ENCODE measurements around the gene ARHGAP22.
A peak's percentile ranks its signal among the peaks of the same experiment; 100 is the strongest.

The ARHGAP22 gene

DNA sequence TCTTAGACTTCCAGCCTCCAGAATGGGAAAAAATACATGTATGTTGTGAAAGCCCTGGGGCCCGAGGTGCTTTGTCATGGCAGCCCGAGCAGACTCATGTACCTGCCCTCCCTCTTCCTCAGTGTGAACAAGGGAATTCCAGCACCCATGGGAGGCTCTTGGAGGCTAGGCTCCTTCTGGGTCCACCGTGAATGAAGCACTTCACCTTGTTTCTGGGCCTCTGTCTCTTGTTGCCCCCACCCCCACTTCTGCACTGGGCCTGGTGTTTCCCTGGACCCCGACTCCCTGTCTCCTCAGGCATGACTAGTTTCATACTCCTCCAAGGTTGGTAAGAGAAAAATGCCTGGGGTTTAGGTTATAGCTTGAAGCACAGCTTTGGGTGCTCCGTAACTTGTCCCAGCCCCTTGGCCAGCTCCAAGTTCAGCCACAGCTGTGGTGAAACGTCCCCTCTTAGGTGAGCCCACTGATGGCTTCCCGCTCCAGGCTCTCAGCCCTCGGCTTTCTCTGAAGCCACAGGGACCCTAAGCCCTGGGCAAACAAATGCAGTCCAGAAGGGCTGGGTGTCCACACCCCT lies 30.2 kb upstream of the ARHGAP22 start:
- no peaks in the 10 kb centered on the region for H3K27me3 ChIP-seq (ENCODE audit: insufficient read depth, poor library complexity, severe bottlenecking)
- no peak for DNase-seq (ENCODE audit: low read depth in 1 of 2, low spot score in 1 of 2)
- no peak overlapping the region for H3K27ac ChIP-seq (replicated peaks)
- no peak for TF ChIP-seq SPI1 (IDR thresholded peaks at IDR 0.05; ENCODE audit: borderline replicate concordance, low read depth)
- TF ChIP-seq GABPA (IDR thresholded peaks at IDR 0.05; ENCODE audit: low read depth), result no peak
- TF ChIP-seq, protein P1, sequence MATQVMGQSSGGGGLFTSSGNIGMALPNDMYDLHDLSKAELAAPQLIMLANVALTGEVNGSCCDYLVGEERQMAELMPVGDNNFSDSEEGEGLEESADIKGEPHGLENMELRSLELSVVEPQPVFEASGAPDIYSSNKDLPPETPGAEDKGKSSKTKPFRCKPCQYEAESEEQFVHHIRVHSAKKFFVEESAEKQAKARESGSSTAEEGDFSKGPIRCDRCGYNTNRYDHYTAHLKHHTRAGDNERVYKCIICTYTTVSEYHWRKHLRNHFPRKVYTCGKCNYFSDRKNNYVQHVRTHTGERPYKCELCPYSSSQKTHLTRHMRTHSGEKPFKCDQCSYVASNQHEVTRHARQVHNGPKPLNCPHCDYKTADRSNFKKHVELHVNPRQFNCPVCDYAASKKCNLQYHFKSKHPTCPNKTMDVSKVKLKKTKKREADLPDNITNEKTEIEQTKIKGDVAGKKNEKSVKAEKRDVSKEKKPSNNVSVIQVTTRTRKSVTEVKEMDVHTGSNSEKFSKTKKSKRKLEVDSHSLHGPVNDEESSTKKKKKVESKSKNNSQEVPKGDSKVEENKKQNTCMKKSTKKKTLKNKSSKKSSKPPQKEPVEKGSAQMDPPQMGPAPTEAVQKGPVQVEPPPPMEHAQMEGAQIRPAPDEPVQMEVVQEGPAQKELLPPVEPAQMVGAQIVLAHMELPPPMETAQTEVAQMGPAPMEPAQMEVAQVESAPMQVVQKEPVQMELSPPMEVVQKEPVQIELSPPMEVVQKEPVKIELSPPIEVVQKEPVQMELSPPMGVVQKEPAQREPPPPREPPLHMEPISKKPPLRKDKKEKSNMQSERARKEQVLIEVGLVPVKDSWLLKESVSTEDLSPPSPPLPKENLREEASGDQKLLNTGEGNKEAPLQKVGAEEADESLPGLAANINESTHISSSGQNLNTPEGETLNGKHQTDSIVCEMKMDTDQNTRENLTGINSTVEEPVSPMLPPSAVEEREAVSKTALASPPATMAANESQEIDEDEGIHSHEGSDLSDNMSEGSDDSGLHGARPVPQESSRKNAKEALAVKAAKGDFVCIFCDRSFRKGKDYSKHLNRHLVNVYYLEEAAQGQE (IDR thresholded peaks at IDR 0.05; ENCODE audit: insufficient replicate concordance, low read depth), result no peak
- TF ChIP-seq, protein P2, sequence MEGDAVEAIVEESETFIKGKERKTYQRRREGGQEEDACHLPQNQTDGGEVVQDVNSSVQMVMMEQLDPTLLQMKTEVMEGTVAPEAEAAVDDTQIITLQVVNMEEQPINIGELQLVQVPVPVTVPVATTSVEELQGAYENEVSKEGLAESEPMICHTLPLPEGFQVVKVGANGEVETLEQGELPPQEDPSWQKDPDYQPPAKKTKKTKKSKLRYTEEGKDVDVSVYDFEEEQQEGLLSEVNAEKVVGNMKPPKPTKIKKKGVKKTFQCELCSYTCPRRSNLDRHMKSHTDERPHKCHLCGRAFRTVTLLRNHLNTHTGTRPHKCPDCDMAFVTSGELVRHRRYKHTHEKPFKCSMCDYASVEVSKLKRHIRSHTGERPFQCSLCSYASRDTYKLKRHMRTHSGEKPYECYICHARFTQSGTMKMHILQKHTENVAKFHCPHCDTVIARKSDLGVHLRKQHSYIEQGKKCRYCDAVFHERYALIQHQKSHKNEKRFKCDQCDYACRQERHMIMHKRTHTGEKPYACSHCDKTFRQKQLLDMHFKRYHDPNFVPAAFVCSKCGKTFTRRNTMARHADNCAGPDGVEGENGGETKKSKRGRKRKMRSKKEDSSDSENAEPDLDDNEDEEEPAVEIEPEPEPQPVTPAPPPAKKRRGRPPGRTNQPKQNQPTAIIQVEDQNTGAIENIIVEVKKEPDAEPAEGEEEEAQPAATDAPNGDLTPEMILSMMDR (IDR thresholded peaks at IDR 0.05; ENCODE audit: insufficient read depth, low read length), result no peak
- TF ChIP-seq POLR2AphosphoS5 (IDR thresholded peaks at IDR 0.05; ENCODE audit: low read depth), result no peak
- H3K4me3 ChIP-seq (replicated peaks; ENCODE audit: insufficient read depth, low read length), result no peak overlapping the region

DNA sequence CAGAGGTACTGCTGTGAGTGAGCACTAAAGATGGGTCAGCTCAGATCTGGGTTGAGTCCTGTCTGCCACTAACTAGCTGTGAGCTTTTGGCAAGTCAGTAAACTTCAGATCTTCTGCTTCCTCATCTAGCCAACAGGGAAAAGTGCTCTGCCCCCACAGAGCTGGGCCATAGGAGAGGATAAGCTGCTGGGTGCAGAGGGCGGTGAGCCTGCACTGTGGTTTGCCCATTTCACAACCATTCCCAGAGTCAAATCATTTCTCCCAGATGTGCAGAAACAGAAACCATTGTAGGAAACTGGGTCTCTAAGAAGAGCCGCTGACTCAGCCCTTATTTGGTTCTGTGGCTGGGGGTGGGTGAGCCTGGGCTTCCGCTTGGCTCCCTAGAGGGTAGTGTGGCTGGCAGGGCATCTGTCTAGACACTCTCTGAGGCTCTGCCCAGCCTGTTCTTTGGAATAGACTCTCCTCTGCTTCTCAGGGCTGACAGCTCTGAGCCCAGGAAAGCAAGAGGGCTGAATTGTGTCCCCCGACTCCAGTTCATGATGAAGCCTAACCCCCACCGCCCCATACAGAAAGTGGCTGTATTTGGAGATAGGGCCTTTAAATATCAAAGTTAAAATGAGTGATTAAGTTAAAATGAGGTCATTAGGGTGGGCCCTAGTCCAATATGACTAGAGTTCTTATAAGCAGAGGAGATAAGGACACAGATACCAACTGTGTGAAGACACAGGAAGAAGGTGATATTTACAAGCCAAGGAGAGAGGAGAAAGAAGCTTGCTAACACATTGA lies 29.5 kb upstream of the ARHGAP22 start:
- Histone ChIP-seq H3K27me3 (ENCODE audit: insufficient read depth, poor library complexity, severe bottlenecking) (no peaks in the 10 kb centered on the region), H3K4me3 (replicated peaks; ENCODE audit: insufficient read depth, low read length) (no peak overlapping the region), H3K27ac (replicated peaks) (no peak overlapping the region)
- TF ChIP-seq POLR2AphosphoS5 (IDR thresholded peaks at IDR 0.05; ENCODE audit: low read depth) (peak; percentile 95), GABPA (IDR thresholded peaks at IDR 0.05; ENCODE audit: low read depth) (no peak; the same call in 1 of the 2 replicates), SPI1 (IDR thresholded peaks at IDR 0.05; ENCODE audit: borderline replicate concordance, low read depth) (peak; percentile 7; the same call in 1 of the 2 replicates)
- TF ChIP-seq, protein P2 (IDR thresholded peaks at IDR 0.05; ENCODE audit: insufficient read depth, low read length), result no peak
- TF ChIP-seq, protein P1 (IDR thresholded peaks at IDR 0.05; ENCODE audit: insufficient replicate concordance, low read depth), result no peak
- DNase-seq (ENCODE audit: low read depth in 1 of 2, low spot score in 1 of 2), result peak; percentile 91 to 96

DNA sequence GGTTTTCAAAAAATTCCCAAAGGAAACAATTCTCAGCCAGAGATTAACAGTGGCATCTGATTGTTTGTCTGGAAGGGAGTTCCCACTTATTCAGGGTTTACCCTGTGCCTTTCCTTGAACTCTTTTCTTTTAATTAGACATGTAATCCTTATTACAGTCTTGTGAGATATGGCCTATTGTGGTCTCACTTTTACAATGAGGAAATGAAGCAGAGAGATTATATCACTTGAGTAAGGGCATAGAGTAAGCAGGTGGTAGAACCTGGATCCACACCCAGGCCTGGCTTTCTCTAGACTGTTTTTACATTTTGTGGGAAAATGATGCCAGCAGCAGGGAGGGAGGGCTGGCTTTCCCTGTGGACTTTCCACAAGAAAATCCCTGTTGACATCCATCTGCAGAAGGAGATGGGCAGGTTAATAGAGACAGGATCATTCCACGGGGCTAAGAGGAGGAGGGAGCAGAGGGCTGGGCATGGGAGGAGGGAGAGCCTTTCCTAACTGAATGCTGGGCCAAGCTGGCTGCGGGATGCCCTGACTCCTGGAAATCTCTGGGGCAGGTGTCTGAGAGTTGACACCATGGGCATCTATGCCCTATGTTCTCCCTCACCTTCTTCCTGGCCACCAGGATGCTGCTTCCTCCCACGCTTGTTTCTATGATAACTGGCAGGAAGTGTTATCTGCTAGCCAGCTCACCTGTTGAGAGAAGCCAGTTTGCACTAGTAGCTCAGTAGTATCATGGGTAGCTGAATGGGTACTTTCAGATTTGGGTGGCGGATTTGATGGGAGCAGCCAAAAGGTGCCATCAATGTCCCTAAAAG lies 28.7 kb upstream of the ARHGAP22 start:
- TF ChIP-seq POLR2AphosphoS5 (IDR thresholded peaks at IDR 0.05; ENCODE audit: low read depth), result no peak
- no peak for TF ChIP-seq GABPA (IDR thresholded peaks at IDR 0.05; ENCODE audit: low read depth)
- DNase-seq (ENCODE audit: low read depth in 1 of 2, low spot score in 1 of 2), result no peak
- Histone ChIP-seq H3K27ac (replicated peaks) (no peak overlapping the region), H3K27me3 (ENCODE audit: insufficient read depth, poor library complexity, severe bottlenecking) (no peaks in the 10 kb centered on the region), H3K4me3 (replicated peaks; ENCODE audit: insufficient read depth, low read length) (no peak overlapping the region)

DNA sequence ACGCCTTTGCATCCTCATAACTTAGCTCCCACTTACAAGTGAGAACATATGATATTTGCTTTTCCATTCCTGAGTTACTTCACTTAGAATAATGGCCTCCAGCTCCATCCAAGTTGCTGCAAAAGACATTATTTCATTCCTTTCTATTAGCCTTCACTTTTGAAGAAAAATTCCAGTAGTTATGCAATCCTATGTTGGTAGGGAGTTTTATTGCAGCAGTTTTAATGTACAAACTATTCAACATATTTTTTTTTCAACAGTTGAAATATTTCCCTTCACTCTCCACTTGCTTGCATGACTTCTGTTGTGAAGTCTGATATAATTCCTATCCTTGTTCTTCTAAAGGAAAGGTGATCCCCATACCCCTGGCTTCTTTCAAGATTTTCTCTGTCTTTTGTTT lies 27.3 kb upstream of the ARHGAP22 start:
- no peak overlapping the region for H3K27ac ChIP-seq (replicated peaks)
- TF ChIP-seq, protein P2 (IDR thresholded peaks at IDR 0.05; ENCODE audit: insufficient read depth, low read length), result no peak
- TF ChIP-seq, protein P1 (IDR thresholded peaks at IDR 0.05; ENCODE audit: insufficient replicate concordance, low read depth), result no peak
- TF ChIP-seq SPI1 (IDR thresholded peaks at IDR 0.05; ENCODE audit: borderline replicate concordance, low read depth) (no peak), GABPA (IDR thresholded peaks at IDR 0.05; ENCODE audit: low read depth) (no peak), POLR2AphosphoS5 (IDR thresholded peaks at IDR 0.05; ENCODE audit: low read depth) (no peak)
- no peak overlapping the region for H3K4me3 ChIP-seq (replicated peaks; ENCODE audit: insufficient read depth, low read length)
- DNase-seq (ENCODE audit: low read depth in 1 of 2, low spot score in 1 of 2), result no peak
- no peaks in the 10 kb centered on the region for H3K27me3 ChIP-seq (ENCODE audit: insufficient read depth, poor library complexity, severe bottlenecking)
